ENCODE data around the gene SMARCAD1. TPM values are rescaled to one million over a fixed set of nuclear protein-coding genes. Genes with fewer than 3 reads are reported as not detected.

Gene SMARCAD1
- total and polyA plus RNA-seq, 2 of the 8 experiments (the other 6 are each of a cell fraction or from before 2014, with no cell fraction given) = 24.1 to 59.4 TPM

DNA sequence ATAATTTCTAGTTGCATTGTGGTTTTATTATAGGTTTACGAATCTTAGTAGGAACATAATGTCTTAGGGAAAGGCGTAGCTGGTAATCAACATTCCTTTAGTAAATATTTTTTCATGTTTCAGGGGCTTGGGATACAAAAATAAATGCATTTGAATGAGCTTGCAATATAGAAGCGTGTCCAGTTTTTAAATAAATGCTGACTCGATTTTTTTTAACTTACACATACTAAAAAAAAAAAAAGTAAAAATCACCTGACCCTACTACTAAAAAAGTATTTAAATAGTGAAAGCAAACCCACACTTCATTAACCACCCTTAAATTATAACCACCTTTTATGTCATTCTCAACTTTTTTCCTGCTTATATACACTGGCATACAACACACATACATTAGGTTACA lies 29.6 kb downstream of the SMARCAD1 start:
- H2BK20ac ChIP-seq (ENCODE audit: low read length) = no peak overlapping the region
- H3K4me1 ChIP-seq (replicated peaks in 1 of 4; ENCODE audit: control insufficient read depth in 3 of 4, insufficient read depth in 4 of 4, low read length in 3 of 4) = no peaks in the 10 kb centered on the region
- no peak overlapping the region for H3K27ac ChIP-seq (ENCODE audit: low read depth, low read length)
- no peaks in the 10 kb centered on the region for H3K9me3 ChIP-seq (ENCODE audit: insufficient read depth in 2 of 2, low read depth in 1 of 2, low read length in 1 of 2)
- no peak overlapping the region for H3K56ac ChIP-seq (replicated peaks; ENCODE audit: insufficient read length, low read depth, low read length)
- no peak overlapping the region for H2BK120ac ChIP-seq (replicated peaks; ENCODE audit: low read depth, low read length)
- no peak overlapping the region for H3K4me3 ChIP-seq (ENCODE audit: extremely low read depth in 1 of 4, insufficient read depth in 2 of 4, low read depth in 3 of 4, low read length in 4 of 4)
- H3K23ac ChIP-seq (ENCODE audit: insufficient read length) = no peak overlapping the region
- H3K14ac ChIP-seq (ENCODE audit: insufficient read length) = no peak overlapping the region
- 0 out of 2 replicates have a peak, but pooled peaks cover 2% of the 10 kb centered on the region for H3K79me1 ChIP-seq (ENCODE audit: low read depth, low read length)
- no peak overlapping the region for H2BK5ac ChIP-seq (ENCODE audit: low read depth, low read length)
- FAIRE-seq (no peak), DNase-seq (ENCODE audit: low read depth in 1 of 2, low spot score in 2 of 2) (no peak)
- no peaks in the 10 kb centered on the region for H3K27me3 ChIP-seq (replicated peaks in 1 of 4; ENCODE audit: control insufficient read depth in 3 of 4, extremely low read depth in 1 of 4, insufficient read depth in 3 of 4, low read length in 3 of 4)
- H4K5ac ChIP-seq (ENCODE audit: insufficient read length, low read depth, low read length) = no peak overlapping the region
- no peaks in the 10 kb centered on the region for H3K23me2 ChIP-seq (ENCODE audit: low read depth, low read length)
- peaks cover 0 to 80% (median 22%) of the 10 kb centered on the region in 4 experiments; a peak in 7 of 8 replicates for H3K36me3 ChIP-seq (ENCODE audit: control insufficient read depth in 2 of 4, insufficient read depth in 4 of 4, low read length in 3 of 4)
- no peak overlapping the region for H4K8ac ChIP-seq (ENCODE audit: extremely low read depth, insufficient read depth, low read length)
- H3K79me2 ChIP-seq (ENCODE audit: control insufficient read depth in 1 of 2, insufficient read depth in 2 of 2, low read length in 2 of 2) = no peaks in the 10 kb centered on the region
- H2AK5ac ChIP-seq (ENCODE audit: low read depth, low read length) = no peak overlapping the region
- no peaks in the 10 kb centered on the region for H4K20me1 ChIP-seq (replicated peaks in 1 of 2; ENCODE audit: control insufficient read depth in 1 of 2, insufficient read depth in 2 of 2, low read length in 2 of 2)
- no peak overlapping the region for H3K9ac ChIP-seq (replicated peaks in 1 of 4; ENCODE audit: extremely low read depth in 1 of 4, low read depth in 3 of 4, low read length in 3 of 4)
- H3K18ac ChIP-seq (ENCODE audit: extremely low read depth, low read length) = no peak overlapping the region
- H2BK12ac ChIP-seq (ENCODE audit: low read depth, low read length) = no peak overlapping the region
- WGBS, 2 experiments (ENCODE audit: extremely low coverage in 1 of 2, insufficient coverage in 1 of 2, insufficient read length in 1 of 2, insufficient replicate concordance in 2 of 2, low coverage in 1 of 2, low lambda C conversion rate in 2 of 2, missing lambda C conversion rate in 1 of 2) = 86% methylated on average over 4 of the region's 4 CpGs; no CpG with 5 or more reads in 1 of the 2 experiments
- POLR2A ChIA-PET (ENCODE audit: partially characterized antibody) = interaction anchor here (1.4 to 1.5 kb wide), 2 partner anchors 18 to 29 kb away, joined by 3 to 5 read pairs; partner anchors contain the start of gene SMARCAD1
- H4K91ac ChIP-seq (replicated peaks; ENCODE audit: insufficient read length, low read length) = no peak overlapping the region
- no peak overlapping the region for H3K4ac ChIP-seq (replicated peaks; ENCODE audit: insufficient read length, low read depth, low read length)
- no peak overlapping the region for H3K4me2 ChIP-seq (ENCODE audit: insufficient read depth in 1 of 2, low read depth in 2 of 2, low read length in 2 of 2)
- CTCF ChIA-PET (ENCODE audit: partially characterized antibody) = no interaction called here
- no peak overlapping the region for H2AFZ ChIP-seq (ENCODE audit: low read length)
- no peak overlapping the region for H2BK15ac ChIP-seq (ENCODE audit: low read length)

Measured in H1 (cell line).